H9 (cell line): ENCODE measurements around the gene APPL1. TPM values are rescaled to one million over a fixed set of nuclear protein-coding genes. Genes with fewer than 3 reads are reported as not detected.

Experiments
- DNase-seq: peaks from one replicate; pipeline ENCODE4 v3.0.0-alpha.2; 2017
- H2AFZ ChIP-seq: one replicate; pipeline ENCODE4 v1.6.1; 2013; ENCODE audit warnings: mild to moderate bottlenecking, low read length, control low read depth, moderate library complexity
- H2AK5ac ChIP-seq: 2 replicates; pipeline ENCODE4 v1.6.1; 2013; ENCODE audit warnings: low read length, control low read depth, mixed read lengths; ENCODE audit not compliant: insufficient read length
- H2BK120ac ChIP-seq: one replicate; pipeline ENCODE4 v1.6.1; 2013; ENCODE audit warnings: low read depth, mild to moderate bottlenecking, low read length, control low read depth, inconsistent platforms; ENCODE audit not compliant: poor library complexity, severe bottlenecking
- H2BK12ac ChIP-seq: 2 replicates; pipeline ENCODE4 v1.6.1; 2013; ENCODE audit warnings: low read length, control low read depth, mixed read lengths, low read depth; ENCODE audit not compliant: insufficient read length
- H2BK15ac ChIP-seq: 2 replicates; pipeline ENCODE4 v1.6.1; 2013; ENCODE audit warnings: low read depth, low read length, control low read depth
- H2BK20ac ChIP-seq: one replicate; pipeline ENCODE4 v1.6.1; 2013; ENCODE audit warnings: low read depth, mild to moderate bottlenecking, low read length, control low read depth, inconsistent platforms; ENCODE audit not compliant: poor library complexity, severe bottlenecking
- H2BK5ac ChIP-seq: 2 replicates; pipeline ENCODE4 v1.6.1; 2013; ENCODE audit warnings: low read length, control low read depth, mixed read lengths; ENCODE audit not compliant: insufficient read length
- H3K14ac ChIP-seq: 2 replicates; pipeline ENCODE4 v1.6.1; 2013; ENCODE audit warnings: low read length, control low read depth; ENCODE audit not compliant: insufficient read depth
- H3K18ac ChIP-seq: 2 replicates; pipeline ENCODE4 v1.6.1; 2013; ENCODE audit warnings: low read depth, mild to moderate bottlenecking, mixed read lengths, low read length, control low read depth; ENCODE audit not compliant: insufficient read length
- H3K23ac ChIP-seq: 2 replicates; pipeline ENCODE4 v1.6.1; 2013; ENCODE audit warnings: low read length, control low read depth, mixed read lengths, low read depth; ENCODE audit not compliant: insufficient read length
- H3K23me2 ChIP-seq: 2 replicates; pipeline ENCODE4 v1.6.1; 2013; ENCODE audit warnings: low read depth, mild to moderate bottlenecking, mixed read lengths, low read length, control low read depth; ENCODE audit not compliant: insufficient read length, poor library complexity, severe bottlenecking
- H3K27ac ChIP-seq: 2 replicates; pipeline ENCODE4 v1.5.1; 2013; ENCODE audit warnings: low read length, control low read depth, mixed read lengths, low read depth; ENCODE audit not compliant: insufficient read length
- H3K27me3 ChIP-seq: 2 replicates; pipeline ENCODE4 v1.6.1; 2013; ENCODE audit warnings: low read length, control low read depth, inconsistent platforms; ENCODE audit not compliant: insufficient read depth
- H3K4ac ChIP-seq: 2 replicates; pipeline ENCODE4 v1.6.1; 2013; ENCODE audit warnings: low read depth, mild to moderate bottlenecking, control low read depth, inconsistent platforms, low read length, moderate library complexity
- H3K4me1 ChIP-seq: 2 replicates; pipeline ENCODE4 v1.6.1; 2013; ENCODE audit warnings: low read length, control low read depth, inconsistent platforms; ENCODE audit not compliant: insufficient read depth
- H3K4me2 ChIP-seq: 2 replicates; pipeline ENCODE4 v1.6.1; 2013; ENCODE audit warnings: low read length, control low read depth, mixed read lengths; ENCODE audit not compliant: insufficient read length, insufficient read depth
- H3K56ac ChIP-seq: 2 replicates; pipeline ENCODE4 v1.6.1; 2013; ENCODE audit warnings: low read depth, mild to moderate bottlenecking, mixed read lengths, low read length, control low read depth; ENCODE audit not compliant: insufficient read length
- H3K79me1 ChIP-seq: 2 replicates; pipeline ENCODE4 v1.6.1; 2013; ENCODE audit warnings: low read depth, mild to moderate bottlenecking, moderate library complexity, low read length, control low read depth, inconsistent platforms; ENCODE audit not compliant: insufficient read depth, poor library complexity, severe bottlenecking
- H3K79me2 ChIP-seq: 2 replicates; pipeline ENCODE4 v1.6.1; 2013; ENCODE audit warnings: low read length, control low read depth, inconsistent platforms; ENCODE audit not compliant: insufficient read depth
- H3K9ac ChIP-seq: 2 replicates; pipeline ENCODE4 v1.6.1; 2013; ENCODE audit warnings: low read length, control low read depth, mixed read lengths; ENCODE audit not compliant: insufficient read length; ENCODE audit errors: extremely low read depth
- H3K9me3 ChIP-seq: one replicate; pipeline ENCODE4 v1.6.1; 2013; ENCODE audit warnings: low read depth, low read length, inconsistent platforms; ENCODE audit not compliant: control insufficient read depth
- H3T11ph ChIP-seq: one replicate; pipeline ENCODE4 v1.6.1; 2013; ENCODE audit warnings: mild to moderate bottlenecking, low read length, control low read depth, inconsistent platforms
- H4K20me1 ChIP-seq: one replicate; pipeline ENCODE4 v1.6.1; 2013; ENCODE audit not compliant: control insufficient read depth, insufficient read length, insufficient read depth
- H4K5ac ChIP-seq: 2 replicates; pipeline ENCODE4 v1.6.1; 2013; ENCODE audit warnings: low read depth, mild to moderate bottlenecking, mixed read lengths, low read length, control low read depth; ENCODE audit not compliant: insufficient read length
- H4K8ac ChIP-seq: replicated peaks from 2 replicates; pipeline ENCODE4 v1.6.1; 2013; ENCODE audit warnings: low read length, control low read depth, mixed read lengths, low read depth; ENCODE audit not compliant: insufficient read length
- H4K91ac ChIP-seq: 2 replicates; pipeline ENCODE4 v1.6.1; 2013; ENCODE audit warnings: low read depth, mild to moderate bottlenecking, moderate library complexity, mixed read lengths, low read length, control low read depth; ENCODE audit not compliant: insufficient read length
- H3K27ac Mint-ChIP-seq, 3 experiments: 2 replicates in 2 of 3; 3 replicates in 1 of 3; pipeline ENCODE4 v1.8.0; 2020 to 2021; ENCODE audit warnings: mixed read lengths in 3 of 3, mild to moderate bottlenecking in 1 of 3, moderate library complexity in 1 of 3
- H3K27me3 Mint-ChIP-seq: 2 replicates; pipeline ENCODE4 v1.8.0; 2021; ENCODE audit warnings: low read depth, mild to moderate bottlenecking, moderate library complexity, mixed read lengths
- H3K36me3 Mint-ChIP-seq, 3 experiments: 2 replicates in 2 of 3; 3 replicates in 1 of 3; pipeline ENCODE4 v1.8.0; 2020 to 2021; ENCODE audit warnings: low read depth in 3 of 3, mixed read lengths in 3 of 3; ENCODE audit not compliant: insufficient read depth in 1 of 3
- H3K4me1 Mint-ChIP-seq, 2 experiments: 2 replicates each; pipeline ENCODE4 v1.8.0; 2020; ENCODE audit warnings: mixed read lengths in 2 of 2
- H3K4me3 Mint-ChIP-seq, 2 experiments: 2 replicates in 1 of 2; 3 replicates in 1 of 2; pipeline ENCODE4 v1.8.0; 2020 to 2021; ENCODE audit warnings: mild to moderate bottlenecking in 2 of 2, mixed read lengths in 2 of 2, moderate library complexity in 1 of 2
- H3K9me3 Mint-ChIP-seq, 2 experiments: 2 replicates in 1 of 2; 3 replicates in 1 of 2; pipeline ENCODE4 v1.8.0; 2020; ENCODE audit warnings: mild to moderate bottlenecking in 2 of 2, mixed read lengths in 2 of 2, moderate library complexity in 1 of 2
- CTCF ChIP-seq: fragments of 200-600 bp; sonication (generic); conservative IDR thresholded peaks from 3 replicates; pipeline ENCODE4 v1.8.0; 2021; ENCODE audit warnings: antibody characterized with exemption, mild to moderate bottlenecking
- WGBS: extraction: QIAGEN DNeasy Blood & Tissue Kit; methylation state at CpG from one replicate; pipeline ENCODE4 v1.1.7; 2013; ENCODE audit warnings: missing lambda C conversion rate, low lambda C conversion rate, mixed read lengths; ENCODE audit not compliant: insufficient read length; ENCODE audit errors: extremely low coverage; 5-methylcytosine and 5-hydroxymethylcytosine counted together
- total RNA-seq: library from RNA; stranded (reverse); gene quantifications from 2 replicates; pipeline ENCODE4 v1.2.1, GENCODE V29; 2021

Gene APPL1
- total RNA-seq, 1 experiment from 2014 or later: 34.4 TPM

GRCh38 chr3:57227930-57228751, 612 bp downstream of the APPL1 start:
- H3K9me3 ChIP-seq: no peaks in the 10 kb centered on the region
- H3K4ac ChIP-seq: no peak overlapping the region
- H3K23me2 ChIP-seq: peaks cover 9% of the 10 kb centered on the region
- peak overlapping the region; percentile 84 for H3K4me2 ChIP-seq
- DNase-seq: peak; percentile 33
- H3K14ac ChIP-seq: no peak overlapping the region; the same call in 1 of the 2 replicates
- H3K23ac ChIP-seq: no peak overlapping the region
- no peak overlapping the region for H3K56ac ChIP-seq
- H3T11ph ChIP-seq: no peak overlapping the region
- Mint-ChIP-seq H3K4me3 (peak overlapping the region; percentile 87 to 92), H3K4me1 (peaks cover 18% of the 10 kb centered on the region in 2 experiments), H3K27me3 (peaks cover 6% of the 10 kb centered on the region), H3K27ac (no peak overlapping the region; a peak in 1 of 7 replicates), H3K9me3 (no peaks in the 10 kb centered on the region), H3K36me3 (no peaks in the 10 kb centered on the region; a peak in 1 of 7 replicates)
- TF ChIP-seq CTCF: no peak
- H2AFZ ChIP-seq: no peak overlapping the region
- H3K9ac ChIP-seq: peak overlapping the region; percentile 78
- H4K91ac ChIP-seq: no peak overlapping the region
- H3K18ac ChIP-seq: no peak overlapping the region
- peaks cover 2% of the 10 kb centered on the region; the same call in 1 of the 2 replicates for H3K27me3 ChIP-seq
- H4K8ac ChIP-seq: no peak overlapping the region
- no peaks in the 10 kb centered on the region for H3K4me1 ChIP-seq
- H4K20me1 ChIP-seq: no peaks in the 10 kb centered on the region
- H2BK5ac ChIP-seq: no peak overlapping the region
- WGBS: no CpG with 5 or more reads among the region's 70 CpGs
- H2BK15ac ChIP-seq: no peak overlapping the region
- no peak overlapping the region for H2BK12ac ChIP-seq
- no peak overlapping the region for H4K5ac ChIP-seq
- H2AK5ac ChIP-seq: no peak overlapping the region
- peaks cover 2% of the 10 kb centered on the region; the same call in 1 of the 2 replicates for H3K79me2 ChIP-seq
- H3K79me1 ChIP-seq: no peaks in the 10 kb centered on the region
- no peak overlapping the region for H2BK20ac ChIP-seq
- no peak overlapping the region for H2BK120ac ChIP-seq
- H3K27ac ChIP-seq: no peak overlapping the region
